Activated B cell treated with CpG ODN at 0.5 μM for 24 hours (primary cell): ENCODE measurements around the gene SMPD3. TPM values are rescaled to one million over a fixed set of nuclear protein-coding genes. Genes with fewer than 3 reads are reported as not detected.

Experiments
- ATAC-seq: fragments of 200-7000 bp; cut with Tn5 transposase; one replicate; pipeline ENCODE4 v1.10.0; 2021; ENCODE audit warnings: low read depth, mild to moderate bottlenecking, moderate library complexity
- CTCF ChIA-PET: fragments of 350-600 bp; sonication (Branson Sonifier 250); formaldehyde crosslinking; loops from one replicate; lab custom pipeline; 2021; ENCODE audit warnings: antibody characterized with exemption; lab: Charles Lee
- POLR2A ChIA-PET: fragments of 350-600 bp; sonication (Branson Sonifier 250); formaldehyde crosslinking; loops from one replicate; lab custom pipeline; 2021; ENCODE audit warnings: antibody characterized with exemption; lab: Charles Lee
- DNase-seq: peaks from one replicate; pipeline ENCODE4 v3.0.0; 2022
- H3K27ac Mint-ChIP-seq: one replicate; pipeline ENCODE4 v1.8.0; 2020; ENCODE audit warnings: mixed read lengths
- H3K27me3 Mint-ChIP-seq: one replicate; pipeline ENCODE4 v1.8.0; 2021; ENCODE audit warnings: mixed read lengths
- H3K36me3 Mint-ChIP-seq: one replicate; pipeline ENCODE4 v1.8.0; 2021; ENCODE audit warnings: low read depth, mixed read lengths
- H3K4me1 Mint-ChIP-seq: one replicate; pipeline ENCODE4 v1.8.0; 2021; ENCODE audit warnings: mixed read lengths
- H3K4me3 Mint-ChIP-seq: one replicate; pipeline ENCODE4 v1.8.0; 2020; ENCODE audit warnings: mild to moderate bottlenecking, mixed read lengths
- H3K9me3 Mint-ChIP-seq: one replicate; pipeline ENCODE4 v1.8.0; 2020; ENCODE audit warnings: mixed read lengths
- intact Hi-C: fragments of 100-400 bp; cut with micrococcal nuclease; formaldehyde crosslinking; loops from one replicate; pipeline ENCODE4 v1.15.1; 2024
- total RNA-seq: library from RNA; stranded (reverse); gene quantifications from 2 replicates; pipeline ENCODE4 v1.2.3, GENCODE V29; 2022
- TF ChIP-seq, protein P1 (sequence below): fragments of 200-600 bp; IDR thresholded peaks from one replicate; pipeline ENCODE4 v1.8.0; 2022; ENCODE audit warnings: antibody characterized with exemption, mild to moderate bottlenecking

Gene SMPD3
- total RNA-seq, 1 donor from 2014 or later: 0.35 TPM

DNA sequence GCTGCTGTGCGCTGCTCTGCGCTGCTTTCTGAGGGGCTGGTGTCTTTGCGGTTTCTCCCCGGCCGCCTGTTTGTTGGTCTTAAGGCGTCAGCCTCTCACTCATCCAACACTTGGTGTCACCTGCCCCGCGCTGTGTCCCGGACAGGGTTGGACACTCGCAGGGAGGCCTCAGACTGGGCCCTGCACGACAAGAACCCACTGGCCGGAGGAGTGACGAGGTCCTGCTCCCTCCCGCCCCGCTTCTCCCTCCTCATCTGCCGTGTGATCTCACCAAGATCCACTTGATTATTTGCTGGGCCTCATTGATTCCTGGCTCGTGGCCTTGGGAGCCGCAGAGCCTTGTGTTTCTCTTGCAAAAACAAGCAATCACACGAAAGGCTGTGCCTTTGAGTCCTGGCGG is 80.9 kb downstream of the SMPD3 start:
- H3K36me3 Mint-ChIP-seq: no peaks in the 10 kb centered on the region
- DNase-seq (no peak), ATAC-seq (no peak)
- H3K27ac Mint-ChIP-seq: peak overlapping the region; percentile 24
- ChIA-PET POLR2A (interaction anchor here (1.1 kb wide), 1 partner anchor 11 kb away, joined by 7 read pairs; no protein-coding TSS in a partner anchor), CTCF (interaction anchor here (1.5 to 1.6 kb wide), 2 partner anchors 103 to 143 kb away, joined by 3 to 5 read pairs; no protein-coding TSS in a partner anchor)
- H3K9me3 Mint-ChIP-seq: no peaks in the 10 kb centered on the region
- no peak overlapping the region for H3K4me3 Mint-ChIP-seq
- H3K27me3 Mint-ChIP-seq: no peaks in the 10 kb centered on the region
- peaks cover 54% of the 10 kb centered on the region for H3K4me1 Mint-ChIP-seq
- intact Hi-C loops: loop anchor here (1.0 to 5.0 kb wide), 3 partner anchors 80 to 143 kb away; partner anchors contain the start of gene SMPD3
- TF ChIP-seq, protein P1, sequence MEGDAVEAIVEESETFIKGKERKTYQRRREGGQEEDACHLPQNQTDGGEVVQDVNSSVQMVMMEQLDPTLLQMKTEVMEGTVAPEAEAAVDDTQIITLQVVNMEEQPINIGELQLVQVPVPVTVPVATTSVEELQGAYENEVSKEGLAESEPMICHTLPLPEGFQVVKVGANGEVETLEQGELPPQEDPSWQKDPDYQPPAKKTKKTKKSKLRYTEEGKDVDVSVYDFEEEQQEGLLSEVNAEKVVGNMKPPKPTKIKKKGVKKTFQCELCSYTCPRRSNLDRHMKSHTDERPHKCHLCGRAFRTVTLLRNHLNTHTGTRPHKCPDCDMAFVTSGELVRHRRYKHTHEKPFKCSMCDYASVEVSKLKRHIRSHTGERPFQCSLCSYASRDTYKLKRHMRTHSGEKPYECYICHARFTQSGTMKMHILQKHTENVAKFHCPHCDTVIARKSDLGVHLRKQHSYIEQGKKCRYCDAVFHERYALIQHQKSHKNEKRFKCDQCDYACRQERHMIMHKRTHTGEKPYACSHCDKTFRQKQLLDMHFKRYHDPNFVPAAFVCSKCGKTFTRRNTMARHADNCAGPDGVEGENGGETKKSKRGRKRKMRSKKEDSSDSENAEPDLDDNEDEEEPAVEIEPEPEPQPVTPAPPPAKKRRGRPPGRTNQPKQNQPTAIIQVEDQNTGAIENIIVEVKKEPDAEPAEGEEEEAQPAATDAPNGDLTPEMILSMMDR: no peak

DNA sequence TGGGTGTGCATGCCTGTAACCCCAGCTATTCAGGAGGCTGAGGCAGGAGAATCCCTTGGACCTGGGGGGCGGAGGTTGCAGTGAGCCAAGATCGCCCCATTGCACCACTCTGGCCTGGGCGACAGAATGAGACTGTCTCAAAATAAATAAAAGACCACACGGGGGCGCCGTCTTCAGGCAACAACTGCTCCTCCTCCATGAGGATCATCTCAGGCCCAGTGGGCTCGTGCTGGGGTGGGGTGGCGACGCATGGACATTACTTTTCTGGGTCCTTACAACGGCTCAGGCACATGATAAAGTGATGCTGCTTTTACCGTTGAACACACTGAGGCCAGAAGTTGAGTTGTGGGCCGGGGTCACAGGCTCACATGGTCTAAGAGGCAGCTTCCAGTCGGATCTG is 81.3 kb downstream of the SMPD3 start:
- Mint-ChIP-seq H3K4me1 (peaks cover 54% of the 10 kb centered on the region), H3K4me3 (no peak overlapping the region), H3K27me3 (no peaks in the 10 kb centered on the region), H3K36me3 (no peaks in the 10 kb centered on the region), H3K9me3 (no peaks in the 10 kb centered on the region), H3K27ac (no peak overlapping the region)
- ChIA-PET POLR2A (no interaction called here), CTCF (interaction anchor here (1.3 to 1.6 kb wide), 2 partner anchors 104 to 144 kb away, joined by 3 to 4 read pairs; no protein-coding TSS in a partner anchor)
- TF ChIP-seq, protein P1: no peak
- intact Hi-C loops: loop anchor here (1.0 to 5.0 kb wide), 3 partner anchors 80 to 143 kb away; partner anchors contain the start of gene SMPD3
- ATAC-seq (no peak), DNase-seq (no peak)

DNA sequence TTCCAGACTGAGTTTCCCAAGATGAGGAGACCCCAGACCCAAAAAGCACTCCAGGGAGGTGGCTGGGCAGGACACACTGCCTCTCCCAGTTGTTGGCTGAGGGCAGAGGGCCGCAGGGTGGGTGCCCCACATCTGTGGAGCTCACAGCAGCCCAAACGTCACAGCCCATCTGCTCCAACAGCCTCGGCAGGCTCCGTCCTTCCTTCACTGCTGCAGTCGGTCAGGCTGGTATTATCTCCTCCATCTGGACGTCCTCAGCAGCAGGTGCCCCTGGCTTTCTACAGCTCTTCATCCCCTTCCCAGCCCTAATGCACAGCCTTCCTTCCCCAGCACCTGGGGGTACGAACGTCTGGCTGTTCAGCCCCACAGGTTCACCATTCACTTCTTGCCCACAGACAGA is 82.2 kb downstream of the SMPD3 start:
- Mint-ChIP-seq H3K9me3 (no peaks in the 10 kb centered on the region), H3K4me3 (no peak overlapping the region), H3K4me1 (peaks cover 54% of the 10 kb centered on the region), H3K27ac (no peak overlapping the region), H3K36me3 (no peaks in the 10 kb centered on the region), H3K27me3 (no peaks in the 10 kb centered on the region)
- intact Hi-C loops: loop anchor here (5.0 kb wide), 2 partner anchors 81 to 101 kb away; partner anchors contain the start of gene SMPD3
- DNase-seq (no peak), ATAC-seq (no peak)
- TF ChIP-seq, protein P1: no peak
- POLR2A ChIA-PET: no interaction called here
- CTCF ChIA-PET: interaction anchor here (1.3 to 1.6 kb wide), 3 partner anchors 105 to 146 kb away, joined by 3 to 4 read pairs (median 3); no protein-coding TSS in a partner anchor

DNA sequence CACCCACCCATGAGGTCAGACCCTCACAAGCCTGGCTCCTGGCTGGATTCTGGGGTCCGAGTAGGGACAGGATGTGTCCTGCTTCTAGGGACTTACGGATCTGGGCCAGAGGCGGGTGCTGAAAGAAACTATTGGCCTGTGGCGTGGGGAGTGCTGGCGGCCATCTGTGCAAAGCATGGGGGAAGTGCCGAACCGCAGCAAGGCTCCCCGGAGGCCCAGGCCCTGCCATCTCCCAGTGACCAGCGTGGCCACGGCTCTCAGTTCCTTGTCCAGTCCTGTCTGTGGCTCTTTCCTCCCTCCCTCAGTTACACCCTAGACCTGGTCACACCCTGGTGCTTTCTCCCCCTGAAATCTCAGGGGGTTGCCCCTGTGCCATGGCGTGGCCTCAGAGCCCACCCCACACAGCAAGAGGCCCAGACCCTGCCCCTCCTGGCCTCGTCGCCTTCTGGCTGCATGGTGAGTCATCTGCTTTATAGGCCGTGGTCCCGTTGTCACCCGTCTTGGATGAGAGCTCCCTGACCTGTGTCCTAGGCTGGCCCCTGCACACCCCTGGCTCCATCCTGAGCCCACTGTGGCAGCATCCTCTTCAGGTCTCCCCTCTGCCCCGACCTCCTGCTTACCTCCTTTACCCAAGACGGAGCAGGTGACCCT is 83.0 kb downstream of the SMPD3 start:
- H3K27me3 Mint-ChIP-seq: no peaks in the 10 kb centered on the region
- no peak for ATAC-seq
- H3K27ac Mint-ChIP-seq: no peak overlapping the region
- intact Hi-C loops: loop anchor here (5.0 kb wide), 2 partner anchors 82 to 102 kb away; partner anchors contain the start of gene SMPD3
- CTCF ChIA-PET: interaction anchor here (1.1 to 1.5 kb wide), 2 partner anchors 103 to 147 kb away, joined by 3 read pairs; no protein-coding TSS in a partner anchor
- H3K36me3 Mint-ChIP-seq: peaks cover 5% of the 10 kb centered on the region
- TF ChIP-seq, protein P1: no peak
- POLR2A ChIA-PET: interaction anchor here (0.6 kb wide), 1 partner anchor 859 kb away, joined by 5 read pairs; no protein-coding TSS in a partner anchor
- DNase-seq: no peak
- H3K9me3 Mint-ChIP-seq: no peaks in the 10 kb centered on the region
- H3K4me1 Mint-ChIP-seq: peaks cover 47% of the 10 kb centered on the region
- peak overlapping the region; percentile 35 for H3K4me3 Mint-ChIP-seq

DNA sequence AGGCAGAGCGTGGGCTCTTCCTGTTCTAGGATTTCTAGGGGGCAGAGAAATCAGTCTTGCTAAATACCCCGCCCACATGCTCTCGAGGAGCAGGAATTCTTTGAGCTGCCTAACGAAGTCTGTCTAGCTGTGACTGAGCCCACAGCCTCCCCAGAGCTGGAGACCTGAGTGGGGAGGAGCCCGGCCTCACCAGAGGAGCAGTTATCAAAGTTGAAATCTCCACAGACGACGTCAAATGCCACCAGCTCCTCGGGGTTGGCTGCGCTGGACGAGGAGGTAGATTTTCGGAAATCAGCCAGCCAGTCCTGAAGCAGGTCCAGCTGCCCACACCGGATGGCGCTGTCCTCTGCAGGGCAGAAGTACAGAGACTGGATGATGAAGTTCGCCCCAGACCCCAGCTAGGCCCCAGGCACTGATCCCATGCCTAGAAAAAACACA is 83.7 kb downstream of the SMPD3 start:
- ATAC-seq: no peak
- DNase-seq: no peak
- POLR2A ChIA-PET: interaction anchor here (0.6 kb wide), 1 partner anchor 860 kb away, joined by 5 read pairs; no protein-coding TSS in a partner anchor
- TF ChIP-seq, protein P1: no peak
- peaks cover 5% of the 10 kb centered on the region for H3K36me3 Mint-ChIP-seq
- no peak overlapping the region for H3K4me3 Mint-ChIP-seq
- intact Hi-C loops: no loop called here
- no peaks in the 10 kb centered on the region for H3K27me3 Mint-ChIP-seq
- H3K4me1 Mint-ChIP-seq: peaks cover 40% of the 10 kb centered on the region
- CTCF ChIA-PET: interaction anchor here (1.1 kb wide), 1 partner anchor 103 kb away, joined by 3 read pairs; no protein-coding TSS in a partner anchor
- no peaks in the 10 kb centered on the region for H3K9me3 Mint-ChIP-seq
- no peak overlapping the region for H3K27ac Mint-ChIP-seq
